Ectodermal cell (in vitro differentiated cells): ENCODE data around the gene TMEM138.
A peak's percentile ranks its signal among the peaks of the same experiment; 100 is the strongest.

Source experiments
- H3K27ac ChIP-seq: 2 replicates; pipeline ENCODE4 v1.7.0; 2013; ENCODE audit warnings: mild to moderate bottlenecking, low read depth, low read length; ENCODE audit not compliant: insufficient read depth, poor library complexity, severe bottlenecking
- H3K27me3 ChIP-seq: 2 replicates; pipeline ENCODE4 v1.7.0; 2013; ENCODE audit warnings: mild to moderate bottlenecking, low read length; ENCODE audit not compliant: insufficient read depth, control insufficient read depth, poor library complexity, severe bottlenecking
- H3K36me3 ChIP-seq: one replicate; pipeline ENCODE4 v1.7.0; 2013; ENCODE audit warnings: low read length; ENCODE audit not compliant: control insufficient read depth, insufficient read depth
- H3K4me1 ChIP-seq: one replicate; pipeline ENCODE4 v1.7.0; 2013; ENCODE audit warnings: low read length; ENCODE audit not compliant: control insufficient read depth, insufficient read depth
- H3K4me3 ChIP-seq: 2 replicates; pipeline ENCODE4 v1.7.0; 2013; ENCODE audit warnings: low read depth, low read length, control low read depth; ENCODE audit not compliant: insufficient read depth
- H3K9me3 ChIP-seq: 2 replicates; pipeline ENCODE4 v1.7.0; 2013; ENCODE audit warnings: mild to moderate bottlenecking, low read length, moderate library complexity; ENCODE audit not compliant: control insufficient read depth
- WGBS, 2 experiments: methylation state at CpG; one replicate each; pipeline ENCODE4 v1.1.7; 2013; ENCODE audit warnings: missing lambda C conversion rate in 2 of 2; 5-methylcytosine and 5-hydroxymethylcytosine counted together

The TMEM138 gene

GRCh38 chr11:61352038-61352437, 10.1 kb upstream of the TMEM138 start:
- Histone ChIP-seq H3K27ac (no peak overlapping the region), H3K9me3 (no peaks in the 10 kb centered on the region), H3K36me3 (no peaks in the 10 kb centered on the region), H3K27me3 (no peaks in the 10 kb centered on the region), H3K4me3 (no peak overlapping the region), H3K4me1 (no peaks in the 10 kb centered on the region)
- 82% methylated on average over 8 of the region's 8 CpGs for WGBS, 2 experiments

DNA sequence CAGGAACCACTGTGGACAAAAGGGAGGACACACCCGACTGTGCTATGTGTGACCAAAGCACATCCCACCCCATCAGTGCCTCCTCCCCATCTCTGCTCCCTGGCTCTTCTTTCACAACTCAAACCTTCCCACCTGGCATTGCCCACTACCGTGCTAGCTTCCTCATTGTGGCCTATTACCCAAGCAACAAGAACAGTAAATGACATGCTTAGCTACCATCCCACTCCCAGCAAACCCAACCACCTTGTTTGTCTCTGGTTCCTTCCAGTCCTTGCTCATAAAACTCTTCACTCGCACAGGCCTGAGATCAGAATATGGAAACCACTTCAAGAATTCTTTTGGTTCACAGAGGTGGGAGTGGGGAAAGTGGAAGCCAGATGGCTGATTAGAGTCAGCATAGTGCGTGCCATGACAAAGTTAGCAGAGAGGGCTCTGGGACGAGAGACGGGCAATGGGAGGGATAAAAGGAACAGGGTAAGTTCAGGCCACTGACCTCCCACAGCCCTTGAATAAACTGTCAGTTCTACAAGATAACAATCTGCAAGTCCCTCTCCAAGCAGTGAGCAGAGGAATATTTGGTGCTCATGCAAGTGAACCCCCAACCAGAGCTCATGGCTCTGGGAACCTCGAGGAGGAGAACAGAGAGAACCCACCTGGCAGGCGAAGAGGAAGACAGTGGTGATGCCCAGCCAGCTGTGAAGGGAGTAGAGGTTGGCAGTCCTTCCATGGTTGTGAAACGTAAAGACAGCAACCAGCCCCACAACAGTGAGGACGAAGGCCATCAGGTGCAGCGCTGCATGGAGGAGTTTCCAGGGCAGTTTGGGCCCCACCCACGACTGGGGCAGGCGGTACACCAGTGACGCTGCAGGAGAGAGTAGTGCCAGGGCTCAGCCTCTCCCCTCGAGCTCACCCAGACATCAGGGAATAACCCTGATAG, 8.8 kb upstream of the TMEM138 start:
- H3K36me3 ChIP-seq, result no peaks in the 10 kb centered on the region
- H3K4me1 ChIP-seq, result no peaks in the 10 kb centered on the region
- H3K9me3 ChIP-seq, result no peaks in the 10 kb centered on the region
- no peak overlapping the region for H3K4me3 ChIP-seq
- no peaks in the 10 kb centered on the region for H3K27me3 ChIP-seq
- no peak overlapping the region for H3K27ac ChIP-seq
- WGBS, 2 experiments, result 92 to 93% methylated on average over 15 of the region's 15 CpGs

GRCh38 chr11:61354208-61354607, 8.0 kb upstream of the TMEM138 start:
- Histone ChIP-seq H3K36me3 (no peaks in the 10 kb centered on the region), H3K27me3 (no peaks in the 10 kb centered on the region), H3K4me3 (no peak overlapping the region), H3K27ac (no peak overlapping the region), H3K4me1 (no peaks in the 10 kb centered on the region), H3K9me3 (no peaks in the 10 kb centered on the region)
- 93 to 95% methylated on average over 2 of the region's 2 CpGs for WGBS, 2 experiments

DNA sequence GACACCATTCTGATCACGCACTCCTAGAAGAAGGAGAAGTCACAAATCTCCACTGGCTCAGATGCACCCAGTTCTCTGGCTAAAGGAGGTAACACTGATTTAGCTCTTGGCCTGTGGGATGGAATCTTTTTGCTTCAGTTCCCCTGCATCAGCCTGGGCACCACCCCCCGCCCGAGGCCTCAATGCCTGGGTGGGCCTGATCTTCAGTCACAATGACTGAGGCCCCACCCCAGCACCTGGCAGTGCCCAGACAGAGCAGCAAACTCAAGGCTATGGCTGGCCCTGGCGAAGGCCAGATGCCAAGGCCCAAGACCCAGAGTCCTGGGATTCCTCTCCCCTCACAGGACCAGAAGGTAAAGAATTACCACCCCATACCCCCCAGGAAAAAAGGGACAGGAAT, 5.5 kb upstream of the TMEM138 start:
- H3K36me3 ChIP-seq, result no peaks in the 10 kb centered on the region
- 89 to 93% methylated on average over 4 of the region's 4 CpGs for WGBS, 2 experiments
- H3K4me1 ChIP-seq, result no peaks in the 10 kb centered on the region
- no peaks in the 10 kb centered on the region for H3K9me3 ChIP-seq
- H3K27me3 ChIP-seq, result no peaks in the 10 kb centered on the region
- no peak overlapping the region for H3K4me3 ChIP-seq
- no peak overlapping the region for H3K27ac ChIP-seq

DNA sequence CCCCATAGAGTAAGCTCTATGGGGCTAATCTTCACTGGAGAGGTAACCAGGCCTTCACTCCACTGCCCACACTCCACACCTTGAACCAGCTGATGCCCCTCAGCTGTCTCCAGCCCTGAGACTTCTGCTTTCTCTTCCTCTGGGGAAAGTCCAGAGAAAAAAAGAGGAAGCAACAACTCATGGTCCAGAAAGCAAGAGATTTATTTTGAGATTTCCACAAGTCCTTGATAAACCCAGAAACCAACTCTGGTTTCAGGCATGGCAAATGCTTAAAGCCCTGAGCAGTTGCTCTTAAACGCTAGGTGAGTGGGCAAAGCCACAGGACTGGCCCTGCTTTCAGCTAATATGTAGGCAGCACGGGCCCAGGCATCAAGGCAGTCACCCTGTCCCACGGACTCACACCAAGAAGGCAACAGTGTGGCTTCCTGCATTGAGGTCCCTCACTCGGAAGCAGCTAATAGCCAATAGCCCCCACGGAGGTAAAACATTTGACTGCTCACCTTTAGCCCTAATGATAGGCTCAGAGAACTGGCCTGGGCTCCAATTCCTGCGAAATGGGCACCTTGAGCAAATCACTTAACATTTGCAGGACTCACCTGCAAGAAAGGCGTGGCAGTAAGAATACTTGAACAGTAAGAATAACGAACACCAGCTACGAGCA, 4.8 kb upstream of the TMEM138 start:
- H3K4me3 ChIP-seq, result no peak overlapping the region
- H3K9me3 ChIP-seq, result no peaks in the 10 kb centered on the region
- 94 to 95% methylated on average over 9 of the region's 9 CpGs for whole genome bisulfite sequencing, 2 experiments
- H3K27me3 ChIP-seq, result no peaks in the 10 kb centered on the region
- H3K27ac ChIP-seq, result no peak overlapping the region
- H3K36me3 ChIP-seq, result no peaks in the 10 kb centered on the region
- H3K4me1 ChIP-seq, result no peaks in the 10 kb centered on the region

DNA sequence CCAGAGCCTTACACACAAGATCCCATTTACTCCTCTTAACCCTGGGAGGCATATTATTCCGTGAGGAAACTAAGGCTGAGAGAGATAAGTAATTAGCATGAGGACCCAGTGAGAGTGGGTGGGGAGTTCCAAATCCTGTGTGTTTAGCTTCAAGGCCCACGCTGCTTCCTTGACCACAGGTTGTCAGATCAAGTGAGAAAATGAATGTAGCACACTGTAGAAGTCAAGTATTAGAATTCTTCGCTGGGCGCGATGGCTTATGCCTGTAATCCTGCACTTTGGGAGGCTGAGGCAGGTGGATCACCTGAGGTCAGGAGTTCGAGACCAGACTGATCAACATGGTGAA, 4.3 kb upstream of the TMEM138 start:
- no peak overlapping the region for H3K27ac ChIP-seq
- H3K4me3 ChIP-seq, result no peak overlapping the region
- no peaks in the 10 kb centered on the region for H3K27me3 ChIP-seq
- H3K36me3 ChIP-seq, result no peaks in the 10 kb centered on the region
- no peaks in the 10 kb centered on the region for H3K9me3 ChIP-seq
- no peaks in the 10 kb centered on the region for H3K4me1 ChIP-seq
- WGBS, 2 experiments, result 95 to 96% methylated on average over 6 of the region's 6 CpGs

- H3K4me3 ChIP-seq, result no peak overlapping the region
- no peaks in the 10 kb centered on the region for H3K36me3 ChIP-seq
- H3K27ac ChIP-seq, result no peak overlapping the region
- 95 to 98% methylated on average over 10 to 11 of the region's 11 CpGs for WGBS, 2 experiments
- H3K27me3 ChIP-seq, result no peaks in the 10 kb centered on the region
- peaks cover 6% of the 10 kb centered on the region for H3K4me1 ChIP-seq
- no peaks in the 10 kb centered on the region for H3K9me3 ChIP-seq
Measured at GRCh38 chr11:61358566-61358965, 3.6 kb upstream of the TMEM138 start.

DNA sequence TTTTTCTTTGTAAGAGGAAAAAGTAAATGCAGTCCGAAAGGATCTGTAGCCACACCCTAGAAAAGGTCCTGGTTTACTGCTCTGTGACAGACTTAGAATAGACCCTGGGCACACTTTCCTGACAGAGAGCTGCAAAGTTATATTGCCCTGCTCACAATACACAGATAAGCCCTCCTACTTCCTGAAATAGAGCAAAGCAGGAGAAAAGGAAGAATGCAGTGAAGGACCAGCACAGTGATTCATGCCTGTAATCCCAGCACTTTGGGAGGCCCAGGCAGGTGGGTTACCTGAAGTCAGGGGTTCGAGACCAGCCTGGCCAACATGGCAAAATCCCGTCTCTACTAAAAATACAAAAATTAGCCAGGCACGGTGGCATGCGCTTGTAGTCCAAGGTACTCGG, 2.7 kb upstream of the TMEM138 start:
- WGBS, 2 experiments, result 92 to 94% methylated on average over 6 of the region's 6 CpGs
- Histone ChIP-seq H3K27ac (no peak overlapping the region), H3K9me3 (no peaks in the 10 kb centered on the region), H3K4me1 (peaks cover 6% of the 10 kb centered on the region), H3K36me3 (peaks cover 5% of the 10 kb centered on the region), H3K27me3 (no peaks in the 10 kb centered on the region), H3K4me3 (no peak overlapping the region)

GRCh38 chr11:61361237-61361740, 885 bp upstream of the TMEM138 start:
- WGBS, 2 experiments, result 4% methylated on average over 22 of the region's 22 CpGs
- Histone ChIP-seq H3K27ac (no peak overlapping the region), H3K9me3 (no peaks in the 10 kb centered on the region), H3K27me3 (no peaks in the 10 kb centered on the region), H3K4me3 (peak overlapping the region; percentile 87), H3K36me3 (peaks cover 17% of the 10 kb centered on the region), H3K4me1 (peaks cover 6% of the 10 kb centered on the region)

GRCh38 chr11:61362542-61362875, 335 bp downstream of the TMEM138 start:
- H3K9me3 ChIP-seq, result no peaks in the 10 kb centered on the region
- H3K4me3 ChIP-seq, result peak overlapping the region; percentile 87
- H3K27me3 ChIP-seq, result no peaks in the 10 kb centered on the region
- H3K36me3 ChIP-seq, result peaks cover 28% of the 10 kb centered on the region
- H3K27ac ChIP-seq, result no peak overlapping the region
- WGBS, 2 experiments, result 1% methylated on average over 12 of the region's 12 CpGs
- peaks cover 6% of the 10 kb centered on the region for H3K4me1 ChIP-seq
